ENCODE results near the gene PLA2G10. TPM values are rescaled to one million over a fixed set of nuclear protein-coding genes. Genes with fewer than 3 reads are reported as not detected.

The PLA2G10 gene
- polyA plus RNA-seq, 1 of the 3 experiments (the other 2 are of a cell fraction): not detected

GRCh38 chr16:14676633-14677032, 17.5 kb downstream of the PLA2G10 start:
- no peaks in the 10 kb centered on the region for H3K79me2 ChIP-seq (ENCODE audit: insufficient read depth)
- H2AFZ ChIP-seq (ENCODE audit: low read depth): no peak overlapping the region
- H3K27me3 ChIP-seq (ENCODE audit: insufficient read depth): no peaks in the 10 kb centered on the region; the same call in 1 of the 2 replicates
- ChIA-PET CTCF (no interaction called here), POLR2A (no interaction called here)
- no peaks in the 10 kb centered on the region for H3K9me3 ChIP-seq
- TF ChIP-seq RAD21 (IDR thresholded peaks at IDR 0.05; ENCODE audit: low read length) (no peak), ELF1 (IDR thresholded peaks at IDR 0.05) (no peak), RXRA (IDR thresholded peaks at IDR 0.05; ENCODE audit: borderline replicate concordance, low read depth) (no peak), SMC3 (IDR thresholded peaks at IDR 0.05; ENCODE audit: low read depth, low read length) (no peak), CTCF (IDR thresholded peaks at IDR 0.05) (no peak)
- H3K4me3 ChIP-seq (ENCODE audit: low read depth in 2 of 2, low read length in 1 of 2): no peak overlapping the region
- no peaks in the 10 kb centered on the region for H3F3A ChIP-seq (replicated peaks; ENCODE audit: insufficient read depth)
- WGBS (ENCODE audit: low lambda C conversion rate): 24% methylated on average over 3 of the region's 3 CpGs
- H3K36me3 ChIP-seq (replicated peaks in 1 of 2; ENCODE audit: control insufficient read depth in 1 of 2, insufficient read depth in 2 of 2, low read length in 1 of 2): no peaks in the 10 kb centered on the region
- no peaks in the 10 kb centered on the region for H3K4me1 ChIP-seq (ENCODE audit: control insufficient read depth in 1 of 2, insufficient read depth in 2 of 2, low read depth in 1 of 2, low read length in 1 of 2)
- H3K27ac ChIP-seq (ENCODE audit: low read depth in 2 of 2, low read length in 1 of 2): no peak overlapping the region
- no peak for DNase-seq
- H3K4me2 ChIP-seq: no peak overlapping the region
- H3K9ac ChIP-seq: no peak overlapping the region
- H3K9me2 ChIP-seq: no peaks in the 10 kb centered on the region
- H4K20me1 ChIP-seq (ENCODE audit: insufficient read depth): no peaks in the 10 kb centered on the region

GRCh38 chr16:14672403-14672971, 21.6 kb downstream of the PLA2G10 start:
- H3K4me2 ChIP-seq: no peak overlapping the region
- CTCF ChIA-PET: no interaction called here
- no peaks in the 10 kb centered on the region for H3K9me2 ChIP-seq
- H3K79me2 ChIP-seq (ENCODE audit: insufficient read depth): no peaks in the 10 kb centered on the region
- DNase-seq: no peak
- no peaks in the 10 kb centered on the region for H3K9me3 ChIP-seq
- H2AFZ ChIP-seq (ENCODE audit: low read depth): no peak overlapping the region
- POLR2A ChIA-PET: no interaction called here
- TF ChIP-seq, protein P1, sequence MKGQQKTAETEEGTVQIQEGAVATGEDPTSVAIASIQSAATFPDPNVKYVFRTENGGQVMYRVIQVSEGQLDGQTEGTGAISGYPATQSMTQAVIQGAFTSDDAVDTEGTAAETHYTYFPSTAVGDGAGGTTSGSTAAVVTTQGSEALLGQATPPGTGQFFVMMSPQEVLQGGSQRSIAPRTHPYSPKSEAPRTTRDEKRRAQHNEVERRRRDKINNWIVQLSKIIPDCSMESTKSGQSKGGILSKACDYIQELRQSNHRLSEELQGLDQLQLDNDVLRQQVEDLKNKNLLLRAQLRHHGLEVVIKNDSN (IDR thresholded peaks at IDR 0.05; ENCODE audit: borderline replicate concordance, low read depth): 0 out of 2 replicates have a peak, but pooled peaks have one; percentile 18
- no peak for TF ChIP-seq FOSL2 (IDR thresholded peaks at IDR 0.05; ENCODE audit: borderline replicate concordance, low read depth)
- H3F3A ChIP-seq (replicated peaks; ENCODE audit: insufficient read depth): no peaks in the 10 kb centered on the region
- no peaks in the 10 kb centered on the region for H4K20me1 ChIP-seq (ENCODE audit: insufficient read depth)
- no peak overlapping the region for H3K27ac ChIP-seq (ENCODE audit: low read depth in 2 of 2, low read length in 1 of 2)
- 45% methylated on average over 7 of the region's 7 CpGs for WGBS (ENCODE audit: low lambda C conversion rate)
- H3K27me3 ChIP-seq (ENCODE audit: insufficient read depth): no peaks in the 10 kb centered on the region
- no peaks in the 10 kb centered on the region for H3K4me1 ChIP-seq (ENCODE audit: control insufficient read depth in 1 of 2, insufficient read depth in 2 of 2, low read depth in 1 of 2, low read length in 1 of 2)
- H3K9ac ChIP-seq: no peak overlapping the region
- H3K4me3 ChIP-seq (ENCODE audit: low read depth in 2 of 2, low read length in 1 of 2): no peak overlapping the region
- H3K36me3 ChIP-seq (replicated peaks in 1 of 2; ENCODE audit: control insufficient read depth in 1 of 2, insufficient read depth in 2 of 2, low read length in 1 of 2): peaks cover 6 to 8% of the 10 kb centered on the region in 2 experiments

GRCh38 chr16:14669776-14670175, 24.3 kb downstream of the PLA2G10 start:
- H3K4me1 ChIP-seq (ENCODE audit: control insufficient read depth in 1 of 2, insufficient read depth in 2 of 2, low read depth in 1 of 2, low read length in 1 of 2): no peaks in the 10 kb centered on the region
- H3K27me3 ChIP-seq (ENCODE audit: insufficient read depth): no peaks in the 10 kb centered on the region
- peaks cover 15 to 24% of the 10 kb centered on the region in 2 experiments for H3K36me3 ChIP-seq (replicated peaks in 1 of 2; ENCODE audit: control insufficient read depth in 1 of 2, insufficient read depth in 2 of 2, low read length in 1 of 2)
- H3K4me2 ChIP-seq: no peak overlapping the region
- H4K20me1 ChIP-seq (ENCODE audit: insufficient read depth): no peaks in the 10 kb centered on the region
- H3F3A ChIP-seq (replicated peaks; ENCODE audit: insufficient read depth): no peaks in the 10 kb centered on the region
- no peak overlapping the region for H2AFZ ChIP-seq (ENCODE audit: low read depth)
- ChIA-PET CTCF (no interaction called here), POLR2A (no interaction called here)
- WGBS (ENCODE audit: low lambda C conversion rate): 90% methylated on average over 4 of the region's 4 CpGs
- H3K79me2 ChIP-seq (ENCODE audit: insufficient read depth): no peaks in the 10 kb centered on the region
- no peak overlapping the region for H3K4me3 ChIP-seq (ENCODE audit: low read depth in 2 of 2, low read length in 1 of 2)
- no peaks in the 10 kb centered on the region for H3K9me3 ChIP-seq
- no peak for DNase-seq
- H3K27ac ChIP-seq (ENCODE audit: low read depth in 2 of 2, low read length in 1 of 2): no peak overlapping the region
- no peaks in the 10 kb centered on the region for H3K9me2 ChIP-seq
- H3K9ac ChIP-seq: no peak overlapping the region
- TF ChIP-seq SMC3 (IDR thresholded peaks at IDR 0.05; ENCODE audit: low read depth, low read length) (no peak), TEAD4 (IDR thresholded peaks at IDR 0.05; ENCODE audit: borderline replicate concordance, insufficient read depth) (no peak), IRF3 (IDR thresholded peaks at IDR 0.05; ENCODE audit: low read depth, low read length) (no peak), RFX5 (IDR thresholded peaks at IDR 0.05; ENCODE audit: low read length) (no peak), NFIC (IDR thresholded peaks at IDR 0.05; ENCODE audit: borderline replicate concordance) (no peak), FOXM1 (IDR thresholded peaks at IDR 0.05; ENCODE audit: low read depth) (no peak), RCOR1 (IDR thresholded peaks at IDR 0.05; ENCODE audit: low read length) (no peak)
- TF ChIP-seq, protein P2, sequence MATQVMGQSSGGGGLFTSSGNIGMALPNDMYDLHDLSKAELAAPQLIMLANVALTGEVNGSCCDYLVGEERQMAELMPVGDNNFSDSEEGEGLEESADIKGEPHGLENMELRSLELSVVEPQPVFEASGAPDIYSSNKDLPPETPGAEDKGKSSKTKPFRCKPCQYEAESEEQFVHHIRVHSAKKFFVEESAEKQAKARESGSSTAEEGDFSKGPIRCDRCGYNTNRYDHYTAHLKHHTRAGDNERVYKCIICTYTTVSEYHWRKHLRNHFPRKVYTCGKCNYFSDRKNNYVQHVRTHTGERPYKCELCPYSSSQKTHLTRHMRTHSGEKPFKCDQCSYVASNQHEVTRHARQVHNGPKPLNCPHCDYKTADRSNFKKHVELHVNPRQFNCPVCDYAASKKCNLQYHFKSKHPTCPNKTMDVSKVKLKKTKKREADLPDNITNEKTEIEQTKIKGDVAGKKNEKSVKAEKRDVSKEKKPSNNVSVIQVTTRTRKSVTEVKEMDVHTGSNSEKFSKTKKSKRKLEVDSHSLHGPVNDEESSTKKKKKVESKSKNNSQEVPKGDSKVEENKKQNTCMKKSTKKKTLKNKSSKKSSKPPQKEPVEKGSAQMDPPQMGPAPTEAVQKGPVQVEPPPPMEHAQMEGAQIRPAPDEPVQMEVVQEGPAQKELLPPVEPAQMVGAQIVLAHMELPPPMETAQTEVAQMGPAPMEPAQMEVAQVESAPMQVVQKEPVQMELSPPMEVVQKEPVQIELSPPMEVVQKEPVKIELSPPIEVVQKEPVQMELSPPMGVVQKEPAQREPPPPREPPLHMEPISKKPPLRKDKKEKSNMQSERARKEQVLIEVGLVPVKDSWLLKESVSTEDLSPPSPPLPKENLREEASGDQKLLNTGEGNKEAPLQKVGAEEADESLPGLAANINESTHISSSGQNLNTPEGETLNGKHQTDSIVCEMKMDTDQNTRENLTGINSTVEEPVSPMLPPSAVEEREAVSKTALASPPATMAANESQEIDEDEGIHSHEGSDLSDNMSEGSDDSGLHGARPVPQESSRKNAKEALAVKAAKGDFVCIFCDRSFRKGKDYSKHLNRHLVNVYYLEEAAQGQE (IDR thresholded peaks at IDR 0.05; ENCODE audit: low read depth, low read length): no peak
